H7 (cell line): Measurements from ENCODE around the gene EFNA2. TPM values are rescaled to one million over a fixed set of nuclear protein-coding genes. Genes with fewer than 3 reads are reported as not detected.
A peak's percentile ranks its signal among the peaks of the same experiment; 100 is the strongest.
"Not testable (repeated sequence)": the region's sequence is repeated elsewhere in the genome, so short reads cannot be mapped to it uniquely, and the experiment has no call there.

ENCODE experiments used
- DNase-seq: peaks from one replicate; pipeline ENCODE4 v3.0.0; 2012
- H3K27me3 ChIP-seq: 2 replicates; pipeline ENCODE4 v1.6.0; 2011; ENCODE audit warnings: mild to moderate bottlenecking, low read length; ENCODE audit not compliant: control insufficient read depth, insufficient read depth
- H3K36me3 ChIP-seq: replicated peaks from 2 replicates; pipeline ENCODE4 v1.5.1; 2011; ENCODE audit warnings: low read length; ENCODE audit not compliant: control insufficient read depth, insufficient read depth
- H3K4me3 ChIP-seq: 2 replicates; pipeline ENCODE4 v1.5.1; 2011; ENCODE audit warnings: low read depth, mild to moderate bottlenecking, control low read depth, low read length, moderate library complexity; ENCODE audit not compliant: insufficient read depth
- total RNA-seq: library from RNA; depleted of rRNA; stranded (reverse); fragments of >200 nt; shearing (Covaris generic); gene quantifications from 2 replicates; pipeline ENCODE4 v1.2.3, GENCODE V29; 2014

Gene EFNA2
- total RNA-seq, 1 experiment from 2014 or later: 20.2 TPM

DNA sequence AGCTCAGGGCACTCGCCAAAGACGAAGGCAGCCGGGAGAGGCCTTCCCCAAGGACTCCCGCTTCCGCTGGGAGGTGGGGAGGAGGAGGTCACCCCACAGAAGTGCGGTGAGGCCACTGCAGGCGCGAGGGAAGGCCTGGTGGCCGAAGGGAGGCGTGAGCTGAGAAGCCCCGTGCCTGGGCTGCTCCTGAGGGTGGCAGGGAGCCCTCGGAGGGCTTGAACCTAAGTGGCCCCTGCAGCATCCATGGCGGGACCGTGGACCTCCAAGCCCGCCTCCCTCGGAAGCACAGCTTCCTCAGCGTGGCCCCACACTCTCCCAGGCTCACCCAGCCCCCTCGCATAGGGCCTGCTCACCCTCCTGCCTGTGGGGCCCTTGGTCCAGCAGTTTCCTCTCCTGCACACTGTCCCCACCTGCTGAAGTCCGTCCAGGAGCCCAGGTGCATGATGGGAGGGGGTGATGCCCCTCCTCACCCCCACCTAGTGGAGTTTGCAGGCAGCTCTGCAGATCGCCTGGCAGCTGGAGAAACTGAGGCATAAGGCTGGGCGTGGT is 25.9 kb downstream of the EFNA2 start:
- H3K4me3 ChIP-seq: no peak overlapping the region

DNA sequence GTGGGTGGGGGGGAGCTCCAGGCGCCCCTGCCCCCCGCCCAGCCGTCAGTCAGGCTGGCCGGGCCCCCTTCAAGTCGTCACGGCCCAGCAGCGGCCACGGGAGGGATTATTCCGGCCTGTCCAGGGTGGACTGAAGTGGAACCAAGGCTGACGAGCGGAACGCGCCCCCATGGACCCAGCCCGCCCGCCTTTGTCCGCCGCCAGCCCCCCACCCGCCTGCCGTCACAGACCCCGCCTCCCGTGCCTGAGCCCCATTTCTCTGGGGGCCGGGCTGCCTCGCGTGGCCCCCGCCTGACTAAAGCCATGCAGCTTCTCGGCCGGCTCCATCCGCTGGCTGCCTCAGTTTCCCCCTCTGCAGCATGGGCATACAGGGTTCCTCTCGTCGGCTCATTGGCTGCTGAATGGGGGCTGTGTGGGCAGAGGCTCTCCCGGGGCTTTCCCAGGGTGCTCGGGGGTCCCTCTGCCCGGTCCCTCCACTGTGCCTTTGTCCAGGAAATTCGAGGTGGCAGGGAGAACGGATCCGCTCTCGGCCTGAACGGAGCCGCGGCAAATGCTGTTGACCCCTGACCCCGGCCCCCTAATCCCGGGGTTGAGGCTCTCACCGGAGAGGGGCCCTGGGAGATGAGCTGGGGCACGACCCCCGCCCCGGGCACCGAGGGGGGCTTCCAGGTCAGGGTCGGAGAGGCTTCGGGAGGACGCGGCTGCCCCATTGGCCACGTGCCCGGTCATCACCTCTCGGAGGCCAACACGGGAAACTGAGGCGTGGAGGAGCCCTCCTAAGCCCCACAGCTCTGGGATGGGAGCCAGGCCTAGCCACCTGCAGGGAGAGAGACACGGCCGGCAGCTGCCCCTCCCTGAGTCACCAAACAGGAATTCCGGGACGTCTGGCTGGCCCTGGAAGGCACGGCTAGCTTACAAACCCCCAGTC is 27.4 kb downstream of the EFNA2 start:
- peaks cover 7% of the 10 kb centered on the region for H3K27me3 ChIP-seq
- peak; percentile 85 for DNase-seq
- no peaks in the 10 kb centered on the region for H3K36me3 ChIP-seq
- H3K4me3 ChIP-seq: no peak overlapping the region

More for the DNA sequence above, 25.9 kb downstream of the EFNA2 start:
- Histone ChIP-seq H3K27me3 (peaks cover 7% of the 10 kb centered on the region), H3K36me3 (no peaks in the 10 kb centered on the region)
- peak; percentile 77 for DNase-seq

DNA sequence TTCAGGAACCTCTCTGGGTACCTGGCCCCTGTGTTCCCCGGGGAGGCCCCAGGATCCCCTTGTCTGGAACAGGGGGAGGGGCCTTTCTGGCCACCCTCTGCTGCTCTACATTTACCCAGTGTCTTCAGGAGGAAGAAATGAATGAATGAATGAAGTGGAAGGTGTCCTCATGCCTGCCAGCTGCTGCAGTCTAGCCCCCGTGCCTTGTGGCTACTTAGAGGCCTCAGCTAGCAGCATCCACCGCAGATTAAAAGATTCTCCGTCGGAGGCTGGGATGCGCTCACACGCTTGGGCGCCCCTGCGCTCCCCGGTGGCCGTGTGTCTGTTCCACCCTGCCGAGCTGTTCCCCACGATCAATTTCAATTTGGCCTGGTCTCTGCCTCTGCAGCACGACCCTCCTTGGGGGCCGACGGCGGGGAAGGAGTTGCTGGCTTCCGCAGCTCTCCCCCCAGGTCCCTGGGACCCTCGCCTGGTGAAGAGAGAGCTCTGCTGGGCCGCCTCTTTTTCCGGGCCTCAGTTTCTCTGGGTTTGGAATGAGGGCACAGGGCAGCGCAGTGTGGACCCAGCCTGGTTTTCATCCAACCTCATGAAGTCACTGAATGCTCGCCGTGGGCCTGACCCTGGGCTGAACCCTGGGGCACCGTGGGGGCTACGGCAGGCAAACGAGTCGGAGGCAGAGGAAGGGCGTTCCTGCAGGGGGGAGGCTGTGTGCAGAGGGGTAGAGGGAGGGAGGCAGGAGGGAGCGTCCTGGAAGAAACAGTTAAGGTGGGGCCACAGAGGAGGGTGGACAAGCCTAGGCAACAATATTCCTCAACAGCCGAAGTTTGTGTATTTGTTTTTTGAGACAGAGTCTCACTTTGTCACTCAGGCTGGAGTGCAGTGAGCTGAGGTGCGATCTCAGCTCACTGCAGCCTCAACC is 28.3 kb downstream of the EFNA2 start:
- H3K36me3 ChIP-seq: no peaks in the 10 kb centered on the region
- no peak overlapping the region for H3K4me3 ChIP-seq
- peaks cover 7% of the 10 kb centered on the region for H3K27me3 ChIP-seq
- DNase-seq: no peak

DNA sequence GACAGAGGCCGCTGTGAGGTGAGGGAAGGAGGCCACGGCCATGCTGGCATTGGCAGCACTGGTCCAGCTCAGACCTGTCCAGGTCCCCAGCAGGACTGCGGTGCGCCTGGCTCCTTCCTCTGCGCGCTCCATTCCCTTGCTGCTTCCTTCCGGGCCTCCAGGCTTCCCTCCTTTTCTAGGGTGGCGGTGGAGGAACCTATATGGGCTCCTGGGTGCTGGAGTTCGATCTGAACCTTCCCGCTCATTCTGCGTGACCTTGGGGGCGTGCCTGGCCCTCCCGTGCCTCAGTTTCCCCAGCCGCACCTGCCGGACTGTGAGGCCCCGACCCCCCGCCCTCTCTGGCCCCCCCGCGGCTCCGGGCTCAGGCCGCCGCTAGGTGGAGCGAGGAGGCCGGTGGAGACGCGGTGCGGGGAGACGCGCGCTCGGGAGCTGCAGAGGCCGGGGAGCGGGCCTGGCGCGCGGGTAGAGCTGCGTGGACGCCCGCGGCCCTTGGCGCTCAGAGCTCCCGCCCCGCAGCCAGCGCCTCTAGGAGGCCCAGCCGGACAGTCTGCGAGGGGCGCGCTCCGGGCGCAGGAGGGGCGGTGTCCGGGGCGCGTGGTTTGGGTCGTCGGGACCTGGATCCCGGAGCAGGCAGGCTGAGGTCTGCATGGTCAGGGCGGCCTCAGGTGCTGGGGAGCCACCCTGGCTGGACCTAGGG is 29.9 kb downstream of the EFNA2 start:
- Histone ChIP-seq H3K4me3 (peak overlapping the region; percentile 37), H3K27me3 (peaks cover 7% of the 10 kb centered on the region), H3K36me3 (no peaks in the 10 kb centered on the region)
- DNase-seq: peak; percentile 97

DNA sequence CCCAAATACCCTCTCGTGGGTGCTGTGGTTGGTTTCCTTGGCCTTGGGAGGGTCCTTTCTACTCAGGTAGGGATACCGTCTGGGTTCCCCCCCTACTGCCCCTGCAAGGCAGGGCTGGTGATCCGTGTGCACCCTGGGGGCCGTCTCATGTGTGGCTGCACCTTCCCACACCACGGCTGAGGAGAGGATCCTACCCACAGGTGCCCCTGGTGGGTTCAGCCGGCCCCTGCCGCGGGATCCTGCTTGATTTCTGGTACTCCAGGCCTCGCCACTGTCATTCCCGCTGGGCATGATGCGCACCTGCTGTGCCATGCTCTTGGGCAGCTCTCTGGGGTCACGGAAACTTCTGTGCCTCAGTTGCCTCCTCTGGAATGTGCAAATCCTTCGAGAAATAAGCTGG is 30.8 kb downstream of the EFNA2 start:
- H3K27me3 ChIP-seq: peaks cover 7% of the 10 kb centered on the region
- no peak for DNase-seq
- no peaks in the 10 kb centered on the region for H3K36me3 ChIP-seq
- H3K4me3 ChIP-seq: no peak overlapping the region

DNA sequence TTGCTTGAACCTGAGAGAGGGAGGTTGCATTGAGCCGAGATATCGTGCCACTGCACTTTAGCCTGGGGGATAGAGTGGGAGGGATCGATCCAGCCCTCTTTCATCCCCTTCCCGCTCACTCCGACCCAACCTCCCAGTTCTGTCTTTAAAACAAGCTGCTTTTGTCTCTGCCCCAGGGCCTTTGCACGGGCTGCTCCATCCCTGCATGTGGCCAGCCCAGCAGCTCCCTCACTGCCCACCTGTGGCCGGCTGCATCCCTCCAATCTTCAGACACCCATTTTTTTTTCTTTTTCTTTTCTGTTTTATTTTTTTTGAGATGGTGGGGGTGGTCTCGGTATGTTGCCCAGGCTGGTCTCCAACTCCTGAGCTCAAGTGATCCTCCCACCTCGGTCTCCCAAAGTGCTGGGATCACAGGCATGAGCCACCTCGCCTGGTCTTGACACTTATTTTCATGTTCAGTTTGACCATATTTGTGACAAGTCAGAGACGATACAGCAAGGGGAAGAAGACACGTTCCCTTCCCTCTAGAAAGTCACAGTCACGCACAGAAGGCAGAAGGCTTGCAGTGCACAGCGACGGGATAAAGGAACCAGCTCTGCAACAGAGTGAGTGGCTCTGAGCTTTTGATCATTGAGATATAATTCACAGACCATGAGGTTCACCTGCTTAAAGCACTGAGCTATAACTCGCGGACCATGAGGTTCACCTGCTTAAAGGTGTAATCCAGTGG is 31.8 kb downstream of the EFNA2 start:
- Histone ChIP-seq H3K4me3 (no peak overlapping the region), H3K36me3 (no peaks in the 10 kb centered on the region), H3K27me3 (peaks cover 7% of the 10 kb centered on the region)
- no peak for DNase-seq

DNA sequence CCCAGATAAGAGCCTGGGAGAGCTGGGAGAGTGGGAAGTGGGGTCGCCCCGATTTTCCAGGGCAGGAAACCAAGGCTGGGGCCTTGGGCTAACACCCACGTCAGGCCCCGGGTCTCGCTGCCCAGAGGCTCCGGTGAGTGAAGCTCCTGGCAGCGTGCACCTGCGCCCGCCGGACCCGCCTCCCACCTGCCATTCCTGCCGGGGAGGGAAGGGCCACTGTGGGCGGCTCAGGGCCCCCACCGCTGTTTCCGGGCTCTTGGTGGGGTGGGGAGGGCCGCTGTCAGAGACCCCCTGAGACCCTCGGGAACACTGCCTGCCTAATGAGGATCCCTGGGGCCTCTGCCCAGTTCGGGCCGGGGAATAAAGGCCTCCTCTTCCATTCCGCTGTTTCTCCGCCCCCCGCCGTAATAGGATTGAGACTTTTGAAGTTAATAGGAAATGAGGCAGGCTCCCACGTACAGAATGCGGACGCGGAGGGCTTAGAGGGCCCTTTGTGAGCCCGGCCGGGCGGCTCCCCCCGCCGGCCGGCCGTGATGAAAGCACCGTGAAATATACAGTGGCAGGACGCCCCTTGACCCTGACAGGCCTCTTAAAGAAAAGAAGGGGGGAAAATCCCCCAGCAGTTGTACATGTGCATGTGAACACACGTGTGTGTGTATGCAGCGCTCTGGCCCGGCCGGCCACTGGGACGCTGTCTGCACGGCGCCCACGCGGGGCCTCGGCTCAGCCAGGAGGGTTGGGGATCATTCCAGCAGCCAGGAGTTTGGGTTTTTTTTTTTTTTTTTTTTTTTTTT is 33.2 kb downstream of the EFNA2 start:
- DNase-seq: peak; percentile 83
- no peak overlapping the region for H3K4me3 ChIP-seq
- peaks cover 7% of the 10 kb centered on the region for H3K27me3 ChIP-seq
- no peaks in the 10 kb centered on the region for H3K36me3 ChIP-seq

DNA sequence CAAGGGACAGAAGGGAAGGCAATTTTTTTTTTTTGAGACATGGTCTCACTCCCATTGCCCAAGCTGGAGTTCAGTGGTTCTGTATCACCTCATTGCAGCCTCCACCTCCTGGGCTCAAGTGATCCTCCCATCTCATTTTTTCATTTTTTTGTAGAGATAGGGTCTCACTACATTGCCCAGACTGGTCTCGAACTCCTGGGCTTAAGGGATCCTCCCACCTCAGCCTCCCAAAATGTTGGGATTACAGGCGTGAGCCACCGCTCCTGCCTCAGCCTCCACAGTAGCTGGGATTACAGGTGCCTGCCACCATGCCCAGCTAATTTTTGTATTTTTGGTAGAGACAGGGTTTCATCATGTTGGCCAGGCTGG is 34.6 kb downstream of the EFNA2 start:
- not testable (repeated sequence) for H3K4me3 ChIP-seq, H3K27me3 ChIP-seq, DNase-seq, H3K36me3 ChIP-seq

DNA sequence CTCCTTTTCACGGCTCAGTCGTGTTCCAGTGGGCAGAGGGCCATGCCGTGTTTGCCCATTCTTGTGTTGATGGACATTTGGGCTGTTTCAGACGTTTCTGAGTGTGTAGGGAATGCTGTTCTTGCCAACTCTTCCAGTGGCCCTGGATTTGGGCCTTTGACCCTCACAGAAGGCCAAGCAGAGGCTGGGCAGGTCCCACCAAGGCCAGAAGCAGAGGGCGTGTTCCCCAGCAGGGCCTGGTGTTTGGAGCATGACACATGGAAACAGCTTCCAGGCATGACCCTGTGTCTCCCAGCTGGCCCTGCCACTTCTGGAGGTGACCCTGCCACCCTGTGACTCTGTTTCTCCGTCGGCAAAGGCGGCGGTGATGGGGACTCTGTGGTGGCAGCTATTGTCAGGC is 35.9 kb downstream of the EFNA2 start:
- Histone ChIP-seq H3K4me3 (no peak overlapping the region), H3K36me3 (no peaks in the 10 kb centered on the region), H3K27me3 (no peaks in the 10 kb centered on the region; the same call in 1 of the 2 replicates)
- no peak for DNase-seq

DNA sequence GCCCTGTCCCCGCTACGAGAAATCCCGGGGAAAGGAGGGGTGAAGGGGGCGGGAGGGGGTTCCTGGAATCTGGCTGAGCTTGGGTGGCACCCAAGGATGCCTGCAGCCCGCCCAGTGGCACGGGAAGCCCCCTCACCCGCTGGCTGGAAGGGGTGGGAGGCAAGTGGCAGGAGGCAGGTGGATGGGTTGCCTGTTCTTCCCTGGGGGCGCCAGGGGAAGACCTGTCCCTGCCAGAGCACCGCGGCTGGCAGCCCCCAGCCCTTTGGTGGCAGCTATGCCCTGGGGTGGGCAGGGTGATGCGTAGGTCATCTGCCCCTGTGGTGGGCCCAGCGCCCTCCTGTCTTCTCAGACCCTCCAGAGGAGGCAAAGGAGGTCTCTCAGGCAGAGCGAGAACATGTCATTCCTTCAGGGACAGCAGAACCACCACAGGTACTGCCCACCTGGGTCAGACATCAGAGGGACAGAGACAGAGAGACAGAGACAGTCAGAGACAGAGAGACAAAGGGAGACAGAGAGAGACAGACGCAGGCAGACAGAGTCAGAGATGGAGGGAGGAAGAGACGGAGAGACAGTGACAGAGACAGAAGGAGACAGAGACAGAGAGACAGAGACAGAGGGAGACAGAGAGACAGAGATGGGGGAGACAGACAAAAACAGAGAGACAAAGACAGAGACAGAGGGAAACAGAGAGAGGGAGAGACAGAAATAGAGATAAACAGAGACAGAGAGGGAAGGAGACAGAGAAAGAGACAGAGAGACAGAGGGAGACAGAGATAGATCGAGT is 36.7 kb downstream of the EFNA2 start:
- no peaks in the 10 kb centered on the region for H3K27me3 ChIP-seq
- H3K4me3 ChIP-seq: no peak overlapping the region
- DNase-seq: no peak
- H3K36me3 ChIP-seq: no peaks in the 10 kb centered on the region

DNA sequence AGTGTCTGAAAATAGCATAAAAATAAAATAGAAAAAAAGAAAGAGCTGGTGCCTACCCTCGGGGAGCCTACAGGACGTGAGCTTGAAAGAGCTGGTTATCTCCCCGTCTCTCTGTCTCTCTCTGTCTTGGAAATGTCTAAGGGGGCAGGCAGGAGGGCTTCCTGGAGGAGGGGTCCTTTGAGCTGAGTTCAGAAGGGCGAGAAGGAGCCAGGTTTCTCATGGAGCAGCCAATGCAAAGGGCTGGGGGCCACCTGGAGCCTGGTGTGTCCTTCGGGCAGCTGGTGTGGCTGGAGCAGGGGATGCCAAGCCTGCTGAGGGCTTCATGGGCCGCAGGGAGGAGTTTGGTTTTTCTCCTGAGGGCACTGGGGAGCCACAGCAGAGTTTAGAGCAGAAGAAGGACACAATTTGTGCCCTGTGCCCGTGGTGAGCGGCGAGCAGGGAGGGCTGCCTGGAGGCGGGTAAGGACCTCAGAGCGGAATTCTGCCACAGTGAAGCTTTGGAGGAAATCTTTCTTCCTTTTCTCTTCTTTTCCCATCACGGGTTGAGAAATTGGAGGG is 38.7 kb downstream of the EFNA2 start:
- DNase-seq: peak; percentile 61
- H3K27me3 ChIP-seq: no peaks in the 10 kb centered on the region
- H3K4me3 ChIP-seq: no peak overlapping the region; the same call in 1 of the 2 replicates
- H3K36me3 ChIP-seq: no peaks in the 10 kb centered on the region

DNA sequence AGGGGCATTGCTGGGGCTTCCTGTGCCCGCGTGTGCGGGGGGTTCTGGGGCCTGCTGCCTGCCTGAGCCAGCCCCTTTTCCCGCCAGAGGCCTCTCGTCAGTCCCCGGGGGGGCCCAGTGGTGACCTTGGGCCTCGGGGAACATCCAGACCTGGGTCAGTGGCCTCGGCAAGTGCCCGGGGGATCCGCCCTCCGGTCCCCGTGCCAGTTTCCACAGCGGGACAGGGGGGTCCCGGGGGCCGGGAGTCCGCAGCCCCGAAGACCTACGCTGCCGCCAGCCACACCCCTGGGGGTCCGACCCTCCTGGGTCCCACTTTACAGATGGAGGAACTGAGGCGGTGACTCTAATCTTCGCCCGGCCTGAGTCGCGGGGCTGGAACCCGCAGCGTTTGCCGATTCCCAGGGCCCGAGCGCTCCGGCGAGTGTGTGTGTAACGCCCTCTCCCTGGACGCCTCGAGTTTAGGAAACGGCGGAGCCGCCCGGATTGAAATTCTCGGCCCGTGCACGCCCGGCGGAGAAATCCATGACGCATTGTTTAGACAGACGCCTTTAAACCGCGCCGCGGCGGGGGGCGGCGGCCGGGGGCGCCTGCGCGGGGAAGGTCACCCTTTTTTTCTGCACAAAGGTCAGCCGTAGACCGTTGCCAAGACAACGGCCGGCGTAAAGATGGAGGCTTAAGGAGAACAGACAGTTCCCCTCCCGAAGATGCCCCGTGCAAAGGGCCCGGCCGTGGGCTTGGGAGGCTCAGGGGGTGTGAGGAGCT is 39.3 kb downstream of the EFNA2 start:
- Histone ChIP-seq H3K36me3 (no peaks in the 10 kb centered on the region), H3K27me3 (no peaks in the 10 kb centered on the region), H3K4me3 (peak overlapping the region; percentile 35; the same call in 1 of the 2 replicates)
- DNase-seq: peak; percentile 89
